Hippocampal formation (tissue), 2 donors: ENCODE measurements around the gene SLC7A8.
"Not testable (repeated sequence)": the region's sequence is repeated elsewhere in the genome, so short reads cannot be mapped to it uniquely, and the experiment has no call there.

Experiments used
- DNase-seq, 2 donors: peaks; one replicate each; lab custom pipeline; 2025; lab: John Stamatoyannopoulos, UW

SLC7A8 gene

GRCh38 chr14:23183479-23183878 is at the start of gene SLC7A8:
Gene SLC7A8, minus strand, starts transcription at chr14:23183660. Its CDS starts 746 bp downstream, at chr14:23182914.
- DNase-seq = peak; percentile 22 to 52

DNA sequence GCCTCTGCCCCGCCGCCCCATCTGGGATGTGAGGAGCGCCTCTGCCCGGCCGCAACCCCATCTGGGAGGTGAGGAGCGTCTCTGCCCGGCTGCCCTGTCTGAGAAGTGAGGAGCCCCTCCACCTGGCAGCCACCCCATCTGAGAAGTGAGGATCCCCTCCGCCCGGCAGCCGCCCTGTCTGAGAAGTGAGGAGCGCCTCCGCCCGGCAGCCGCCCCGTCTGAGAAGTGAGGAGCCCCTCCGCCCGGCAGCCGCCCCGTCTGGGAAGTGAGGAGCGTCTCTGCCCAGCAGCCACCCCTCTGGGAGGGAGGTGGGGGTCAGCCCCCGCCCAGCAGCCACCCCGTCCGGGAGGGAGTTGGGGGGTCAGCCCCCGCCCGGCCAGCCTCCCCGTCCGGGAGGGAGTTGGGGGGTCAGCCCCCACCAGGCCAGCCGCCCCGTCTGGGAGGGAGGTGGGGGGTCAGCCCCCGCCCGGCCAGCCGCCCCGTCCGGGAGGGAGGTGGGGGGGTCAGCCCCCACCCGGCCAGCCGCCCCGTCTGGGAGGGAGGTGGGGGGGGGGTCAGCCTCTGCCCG is 48.9 kb upstream of the SLC7A8 start:
- DNase-seq = not testable (repeated sequence)

DNA sequence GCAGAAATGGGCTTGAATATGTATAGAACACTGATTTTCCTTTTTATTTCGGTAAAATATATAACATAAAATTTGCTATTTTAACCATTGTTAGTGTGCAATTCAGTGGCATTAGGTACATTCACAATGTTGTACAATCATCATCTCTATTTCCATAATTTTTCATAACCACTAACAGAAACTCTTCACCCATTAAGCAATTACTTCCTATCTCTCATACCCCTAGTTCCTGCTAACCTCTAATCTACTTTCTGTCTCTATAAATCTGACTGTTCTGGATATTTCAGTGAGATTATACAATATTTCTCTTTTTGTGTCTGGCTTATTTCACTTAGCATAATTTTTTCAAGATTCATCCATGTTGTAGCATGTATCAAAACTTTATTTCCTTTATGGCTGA is 45.4 kb upstream of the SLC7A8 start:
- no peak for DNase-seq

GRCh38 chr14:23227566-23227965 is 44.1 kb upstream of the SLC7A8 start:
- no peak for DNase-seq

DNA sequence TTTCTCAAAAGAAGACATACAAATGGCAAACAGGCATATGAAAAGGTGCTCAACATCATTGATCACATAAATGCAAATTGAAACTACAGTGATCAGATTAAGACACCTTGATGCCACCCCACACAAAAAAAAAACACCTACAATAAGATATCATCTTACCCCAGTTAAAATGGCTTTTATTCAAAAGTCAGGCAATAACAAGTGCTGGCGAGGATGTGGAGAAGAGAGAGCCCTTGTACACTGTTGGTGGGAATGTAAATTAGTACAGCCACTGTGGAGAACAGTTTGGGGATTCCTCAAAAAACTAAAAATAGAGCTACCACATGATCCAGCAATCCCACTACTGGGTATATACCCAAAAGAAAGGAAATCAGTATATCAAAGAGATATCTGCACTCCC is 41.5 kb upstream of the SLC7A8 start:
- DNase-seq = not testable (repeated sequence)

GRCh38 chr14:23219075-23219474 is 35.6 kb upstream of the SLC7A8 start:
- DNase-seq = no peak

DNA sequence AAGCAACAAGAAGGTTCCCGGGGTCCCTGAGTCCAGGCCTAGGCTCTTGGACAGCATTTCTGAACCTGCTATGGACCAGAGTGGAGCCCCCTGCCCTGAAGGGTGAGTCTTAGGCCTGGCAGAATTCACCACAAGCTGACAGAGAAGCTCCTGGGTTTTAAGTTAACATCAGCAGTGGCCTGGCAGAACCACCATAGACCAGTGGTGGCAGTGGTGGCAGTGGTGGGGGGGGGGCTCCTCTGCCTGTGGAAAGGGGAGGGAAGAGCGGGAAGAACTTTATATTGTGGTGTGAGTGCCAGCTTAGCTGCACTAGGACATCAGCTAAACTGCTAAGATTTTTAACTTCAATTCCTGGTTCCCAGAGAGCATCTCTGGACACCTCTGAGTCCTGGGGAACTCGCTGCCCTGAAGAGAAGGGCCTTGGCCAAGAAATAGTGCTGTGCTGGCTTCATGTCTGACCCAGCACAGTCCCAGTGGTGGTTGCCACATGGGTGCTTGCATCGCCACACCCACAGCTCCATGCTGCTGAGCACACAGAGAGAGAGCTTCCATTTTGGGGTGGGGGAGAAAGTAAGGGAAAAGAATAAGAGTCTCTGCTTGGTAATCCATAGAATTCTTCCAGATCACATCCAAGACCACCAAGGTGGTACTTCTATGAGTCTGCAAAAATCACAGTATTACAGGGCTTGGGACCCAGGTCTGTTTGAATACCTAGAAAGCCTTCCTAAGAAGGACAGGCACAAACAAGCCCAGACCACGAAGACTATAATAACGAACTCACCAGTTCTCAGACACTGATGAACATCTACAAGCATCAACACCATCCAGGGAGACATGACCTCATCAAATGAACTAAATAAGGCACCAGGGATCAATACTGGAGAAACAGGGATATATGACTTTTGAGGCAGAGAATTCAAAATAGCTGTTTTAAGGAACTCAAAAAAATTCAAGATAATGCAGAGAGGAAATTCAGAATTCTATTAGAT is 33.9 kb upstream of the SLC7A8 start:
- no peak for DNase-seq

GRCh38 chr14:23215421-23215820 is 32.0 kb upstream of the SLC7A8 start:
- no peak for DNase-seq

DNA sequence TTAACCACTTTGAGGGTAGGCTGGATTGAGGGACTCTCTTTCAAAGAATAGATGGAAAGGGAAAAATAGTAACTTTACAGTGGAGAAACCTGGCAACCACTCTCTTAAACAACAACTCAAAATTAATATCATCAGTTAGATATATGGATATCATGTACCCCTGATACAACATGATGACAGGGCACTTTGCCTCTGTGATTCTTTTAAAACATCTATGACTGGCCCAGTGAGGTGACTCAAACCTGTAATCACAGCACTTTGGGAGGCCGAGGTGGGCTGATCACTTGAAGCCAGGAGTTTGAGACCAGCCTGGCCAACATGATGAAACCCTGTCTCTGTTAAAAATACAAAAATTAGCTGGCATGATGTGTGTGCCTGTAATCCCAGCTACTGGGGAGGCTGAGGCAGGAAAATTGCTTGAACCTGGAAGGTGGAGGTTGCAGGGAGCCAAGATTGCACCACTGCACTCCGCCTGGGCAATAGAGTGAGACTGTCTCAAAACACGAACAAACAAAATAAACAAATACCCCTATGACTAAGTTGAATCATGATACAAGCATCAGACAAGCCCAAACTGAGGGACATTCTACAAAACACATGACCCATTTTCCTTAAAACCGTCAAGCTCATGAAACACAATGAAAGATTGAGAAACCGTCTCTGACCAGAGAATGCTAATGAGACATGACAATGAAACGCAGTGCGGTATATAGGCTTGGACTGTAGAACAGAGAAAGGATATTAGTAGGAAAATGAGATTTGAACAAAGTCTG is 26.4 kb upstream of the SLC7A8 start:
- DNase-seq = no peak

GRCh38 chr14:23208324-23208723 is 24.9 kb upstream of the SLC7A8 start:
- no peak for DNase-seq

GRCh38 chr14:23207146-23207540 is 23.7 kb upstream of the SLC7A8 start:
- DNase-seq = no peak

GRCh38 chr14:23206422-23207145 is 23.1 kb upstream of the SLC7A8 start:
- DNase-seq = no peak

GRCh38 chr14:23202001-23202400 is 18.5 kb upstream of the SLC7A8 start:
- DNase-seq = no peak

GRCh38 chr14:23199141-23199540 is 15.7 kb upstream of the SLC7A8 start:
- DNase-seq = not testable (repeated sequence)

- DNase-seq = not testable (repeated sequence)
Observed at GRCh38 chr14:23196487-23196886, 13.0 kb upstream of the SLC7A8 start.

GRCh38 chr14:23195552-23196101 is 12.2 kb upstream of the SLC7A8 start:
- DNase-seq = no peak

- DNase-seq = no peak
Observed at GRCh38 chr14:23193432-23193831, 10.0 kb upstream of the SLC7A8 start.

GRCh38 chr14:23187925-23188324 is 4.5 kb upstream of the SLC7A8 start:
- no peak for DNase-seq

DNA sequence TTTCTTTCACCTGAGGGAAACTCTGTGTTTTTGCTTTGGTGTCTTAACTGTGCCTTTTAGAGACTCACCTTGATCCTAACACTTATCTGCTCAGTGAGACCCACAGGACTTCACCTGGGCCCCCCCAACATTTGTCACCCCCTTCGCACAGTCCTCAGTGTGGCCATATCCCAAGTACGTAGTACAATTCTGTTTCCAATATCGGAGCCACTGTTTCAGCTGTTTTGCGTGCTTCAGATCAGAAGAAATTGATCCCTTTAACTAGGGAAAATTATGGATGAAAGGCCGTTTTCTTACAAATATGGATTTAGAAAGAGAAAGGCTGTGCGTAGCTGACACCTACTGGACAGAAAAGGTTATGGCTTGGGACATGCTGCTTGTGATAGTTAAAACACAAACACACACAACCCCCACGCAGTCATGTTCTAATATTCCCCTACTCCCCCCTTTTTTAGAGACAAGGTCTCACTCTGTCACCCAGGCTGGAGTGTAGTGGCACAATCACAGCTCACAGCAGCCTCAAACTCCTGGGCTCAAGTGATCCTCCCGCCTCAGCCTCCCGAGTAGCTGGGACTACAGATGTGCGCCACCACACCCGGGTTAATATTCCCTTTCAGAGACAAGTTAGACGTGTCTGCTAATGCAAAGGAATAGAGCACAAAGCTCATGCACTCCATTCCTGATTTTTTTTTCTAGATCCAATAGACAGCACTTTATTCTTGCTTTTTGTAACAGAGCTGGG is 3.6 kb upstream of the SLC7A8 start:
- DNase-seq = peak in 1 of 2 donors; percentile 57

DNA sequence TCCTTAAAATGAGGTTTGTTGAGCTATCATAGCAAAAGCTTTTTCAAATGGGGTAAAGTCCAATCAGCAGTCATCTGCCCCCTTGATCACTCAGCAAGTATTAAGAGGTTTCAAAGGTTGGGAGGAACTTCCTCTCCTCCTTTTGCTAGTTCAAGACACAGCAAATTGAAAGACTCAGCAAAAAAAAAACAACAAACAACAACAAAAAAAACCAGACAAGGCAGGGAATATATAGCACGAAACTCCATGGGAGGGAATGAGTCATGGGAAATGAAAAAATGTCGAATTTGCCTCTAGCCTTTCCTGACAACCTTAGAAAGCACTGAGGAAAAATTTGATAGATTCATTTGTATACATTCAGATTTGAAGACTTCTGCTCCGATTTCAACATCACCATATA is 1.6 kb upstream of the SLC7A8 start:
- no peak for DNase-seq

GRCh38 chr14:23183158-23183470 is 346 bp downstream of the SLC7A8 start:
- DNase-seq = peak in 1 of 2 donors; percentile 43
